ENCODE results near the gene GPR35. TPM values are rescaled to one million over a fixed set of nuclear protein-coding genes. Genes with fewer than 3 reads are reported as not detected.

The GPR35 gene
- 0.24 TPM for total RNA-seq

GRCh38 chr2:240624950-240625621 lies at the start of gene GPR35:
TSS of gene GPR35 (plus strand) at chr2:240625480. CDS start at chr2:240629953, 4,473 bp downstream.
- peak; percentile 43 for ATAC-seq

- ATAC-seq: no peak
Observed at GRCh38 chr2:240576036-240576435, 49.2 kb upstream of the GPR35 start.

GRCh38 chr2:240576436-240577205 lies 48.7 kb upstream of the GPR35 start:
- ATAC-seq: no peak

GRCh38 chr2:240577281-240578109 lies 47.8 kb upstream of the GPR35 start:
- ATAC-seq: no peak

- no peak for ATAC-seq
Observed at GRCh38 chr2:240578110-240578450, 47.2 kb upstream of the GPR35 start.

- ATAC-seq: no peak
Observed at GRCh38 chr2:240578488-240578887, 46.8 kb upstream of the GPR35 start.

GRCh38 chr2:240579071-240579762 lies 46.1 kb upstream of the GPR35 start:
- ATAC-seq: no peak

GRCh38 chr2:240579771-240580614 lies 45.3 kb upstream of the GPR35 start:
- ATAC-seq: peak; percentile 74

GRCh38 chr2:240581811-240582210 lies 43.5 kb upstream of the GPR35 start:
- no peak for ATAC-seq

GRCh38 chr2:240582781-240583180 lies 42.5 kb upstream of the GPR35 start:
- ATAC-seq: no peak

GRCh38 chr2:240583774-240584173 lies 41.5 kb upstream of the GPR35 start:
- ATAC-seq: no peak

- ATAC-seq: no peak
Observed at GRCh38 chr2:240584486-240585031, 40.7 kb upstream of the GPR35 start.

- ATAC-seq: no peak
Observed at GRCh38 chr2:240585101-240585500, 40.2 kb upstream of the GPR35 start.

GRCh38 chr2:240585681-240586197 lies 39.5 kb upstream of the GPR35 start:
- ATAC-seq: no peak

- ATAC-seq: peak; percentile 90
Observed at GRCh38 chr2:240586198-240586918, 38.9 kb upstream of the GPR35 start, which contains the start of gene CAPN10. TSS of gene CAPN10 (plus strand) at chr2:240586734. CDS start at chr2:240586912, 178 bp downstream.

GRCh38 chr2:240586919-240587800 lies 38.1 kb upstream of the GPR35 start:
- peak; percentile 33 for ATAC-seq

GRCh38 chr2:240588006-240588655 lies 37.1 kb upstream of the GPR35 start:
- ATAC-seq: no peak

- ATAC-seq: no peak
Observed at GRCh38 chr2:240588669-240589068, 36.6 kb upstream of the GPR35 start.

GRCh38 chr2:240589375-240589774 lies 35.9 kb upstream of the GPR35 start:
- ATAC-seq: no peak

Measured in esophagus mucosa (tissue), 1 donor.